ENCODE results near the gene GPR37L1.
A peak's percentile ranks its signal among the peaks of the same experiment; 100 is the strongest.

DNA sequence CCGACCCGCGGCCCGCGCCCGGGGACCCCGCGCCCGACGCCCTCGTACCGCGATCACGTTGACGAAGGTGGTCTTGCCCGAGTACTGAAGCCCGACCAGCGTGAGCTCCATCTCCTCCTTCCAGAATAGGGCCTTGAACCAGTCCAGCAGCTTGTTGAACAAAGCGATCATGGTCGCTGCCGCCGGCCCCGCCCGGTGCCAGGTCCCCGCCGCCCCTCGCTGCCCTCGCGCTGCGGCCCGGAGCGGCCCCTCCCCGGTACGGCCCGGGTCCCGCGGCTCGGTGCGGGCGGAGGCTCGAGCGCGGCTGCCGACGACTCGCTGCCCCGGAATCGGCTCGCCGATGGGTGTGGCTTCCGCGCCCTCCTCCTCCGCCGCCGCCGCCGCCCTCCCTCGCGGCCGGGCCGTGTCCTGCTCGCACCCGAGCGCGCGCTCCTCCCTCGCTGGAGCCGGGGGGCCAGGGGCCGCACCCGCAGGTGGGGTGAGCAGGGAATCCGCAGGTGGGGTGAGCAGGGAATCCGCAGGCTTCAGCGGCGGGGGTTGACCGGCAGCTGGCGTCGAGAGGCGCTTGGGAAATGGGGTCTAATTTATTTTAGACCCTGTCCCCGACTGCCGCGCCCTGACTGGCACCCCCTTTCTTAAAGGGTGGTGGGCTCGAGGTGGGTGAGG, 21.8 kb downstream of the GPR37L1 start, which contains the start of gene ARL8A:
- TF ChIP-seq CTCF (conservative IDR thresholded peaks at IDR 0.05; ENCODE audit: low read depth, low read length) (no peak), FOS (IDR thresholded peaks at IDR 0.05; ENCODE audit: low read depth, low read length) (no peak), MXI1 (IDR thresholded peaks at IDR 0.05; ENCODE audit: borderline replicate concordance, low read depth, low read length) (0 out of 2 replicates have a peak, but pooled peaks have one; percentile 6), CEBPB (IDR thresholded peaks at IDR 0.05; ENCODE audit: low read depth, low read length) (no peak), POLR2A (IDR thresholded peaks at IDR 0.05; ENCODE audit: low read depth, low read length) (no peak), RAD21 (IDR thresholded peaks at IDR 0.05; ENCODE audit: low read length) (no peak), SMC3 (IDR thresholded peaks at IDR 0.05; ENCODE audit: low read depth, low read length) (no peak), MAFK (IDR thresholded peaks at IDR 0.05; ENCODE audit: low read depth, low read length) (no peak), RFX5 (IDR thresholded peaks at IDR 0.05; ENCODE audit: low read depth, low read length) (no peak), USF2 (IDR thresholded peaks at IDR 0.05; ENCODE audit: low read depth, low read length) (no peak), RCOR1 (IDR thresholded peaks at IDR 0.05; ENCODE audit: insufficient replicate concordance, low read length) (no peak), MAZ (IDR thresholded peaks at IDR 0.05; ENCODE audit: borderline replicate concordance, low read depth, low read length) (no peak; the same call in 1 of the 2 replicates)

Data from IMR-90 (cell line).